ENCODE results near the gene UGT2B17.
"Not testable (repeated sequence)": the region's sequence is repeated elsewhere in the genome, so short reads cannot be mapped to it uniquely, and the experiment has no call there.

UGT2B17 gene

GRCh38 chr4:68576272-68577125 lies at the start of gene UGT2B17:
UGT2B17 (minus strand) TSS chr4:68576322; CDS start chr4:68568484, 7,838 bp downstream.
- peak; percentile 78 for ATAC-seq
- Mint-ChIP-seq H3K27ac (peak within 1 kb of the TSS; percentile 79), H3K36me3 (no peaks in the 10 kb centered on the region), H3K4me1 (peaks cover 29% of the 10 kb centered on the region), H3K27me3 (peaks cover 11% of the 10 kb centered on the region), H3K4me3 (peak within 1 kb of the TSS; percentile 71), H3K9me3 (peaks cover 5% of the 10 kb centered on the region)

DNA sequence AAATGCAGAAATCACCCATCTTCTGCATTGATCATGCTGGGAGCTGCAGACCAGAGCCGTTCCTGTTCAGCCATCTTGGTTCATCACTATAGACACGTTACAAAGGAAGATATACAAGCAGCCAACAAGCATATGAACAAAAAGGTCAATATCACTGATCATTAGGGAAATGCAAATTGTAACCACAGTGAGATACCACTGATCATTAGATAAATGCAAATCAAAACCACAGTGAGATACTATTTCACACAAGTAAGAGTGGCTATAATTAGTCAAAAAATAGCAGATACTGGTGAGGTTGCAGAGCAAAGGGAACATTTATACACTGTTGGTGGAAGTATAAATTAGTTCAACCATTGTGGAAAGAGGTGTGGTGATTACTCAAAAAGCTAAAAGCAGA lies 46.6 kb upstream of the UGT2B17 start:
- not testable (repeated sequence) for H3K27me3 Mint-ChIP-seq, H3K4me3 Mint-ChIP-seq, ATAC-seq, H3K9me3 Mint-ChIP-seq, H3K27ac Mint-ChIP-seq, H3K36me3 Mint-ChIP-seq, H3K4me1 Mint-ChIP-seq

GRCh38 chr4:68617003-68617698 lies 41.0 kb upstream of the UGT2B17 start:
- no peaks in the 10 kb centered on the region for H3K4me1 Mint-ChIP-seq
- H3K36me3 Mint-ChIP-seq: no peaks in the 10 kb centered on the region
- no peak overlapping the region for H3K4me3 Mint-ChIP-seq
- no peak overlapping the region for H3K27ac Mint-ChIP-seq
- no peaks in the 10 kb centered on the region for H3K27me3 Mint-ChIP-seq
- no peak for ATAC-seq
- H3K9me3 Mint-ChIP-seq: no peaks in the 10 kb centered on the region

- Mint-ChIP-seq H3K4me3 (no peak overlapping the region), H3K36me3 (no peaks in the 10 kb centered on the region), H3K27me3 (no peaks in the 10 kb centered on the region), H3K27ac (no peak overlapping the region), H3K4me1 (no peaks in the 10 kb centered on the region), H3K9me3 (no peaks in the 10 kb centered on the region)
- no peak for ATAC-seq
Observed at GRCh38 chr4:68615699-68616422, 39.7 kb upstream of the UGT2B17 start.

- no peak for ATAC-seq
- H3K4me3 Mint-ChIP-seq: no peak overlapping the region
- no peaks in the 10 kb centered on the region for H3K9me3 Mint-ChIP-seq
- no peak overlapping the region for H3K27ac Mint-ChIP-seq
- no peaks in the 10 kb centered on the region for H3K36me3 Mint-ChIP-seq
- H3K4me1 Mint-ChIP-seq: no peaks in the 10 kb centered on the region
- H3K27me3 Mint-ChIP-seq: no peaks in the 10 kb centered on the region
Observed at GRCh38 chr4:68613752-68614151, 37.6 kb upstream of the UGT2B17 start.

DNA sequence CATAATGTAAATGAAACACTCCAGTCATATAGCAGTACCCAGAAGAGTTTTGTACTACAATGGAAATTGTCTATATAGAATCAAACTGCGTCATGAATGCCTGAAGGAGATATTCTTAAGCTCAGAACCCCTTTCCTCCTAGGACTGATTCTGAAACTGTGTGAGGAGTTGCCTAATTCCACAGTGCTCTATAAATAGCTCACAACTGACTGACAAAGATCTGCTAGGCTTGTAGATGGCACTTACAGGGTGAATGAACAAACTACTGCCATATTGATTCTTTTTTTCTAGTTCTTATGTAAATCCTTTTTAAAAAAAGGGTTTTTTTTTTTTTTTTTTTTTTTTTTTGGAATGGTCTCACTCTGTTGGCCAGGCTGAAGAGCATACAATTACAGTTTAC lies 30.1 kb upstream of the UGT2B17 start:
- Mint-ChIP-seq H3K36me3 (no peaks in the 10 kb centered on the region), H3K9me3 (no peaks in the 10 kb centered on the region), H3K27me3 (no peaks in the 10 kb centered on the region), H3K4me3 (no peak overlapping the region), H3K4me1 (no peaks in the 10 kb centered on the region), H3K27ac (no peak overlapping the region)
- ATAC-seq: no peak

DNA sequence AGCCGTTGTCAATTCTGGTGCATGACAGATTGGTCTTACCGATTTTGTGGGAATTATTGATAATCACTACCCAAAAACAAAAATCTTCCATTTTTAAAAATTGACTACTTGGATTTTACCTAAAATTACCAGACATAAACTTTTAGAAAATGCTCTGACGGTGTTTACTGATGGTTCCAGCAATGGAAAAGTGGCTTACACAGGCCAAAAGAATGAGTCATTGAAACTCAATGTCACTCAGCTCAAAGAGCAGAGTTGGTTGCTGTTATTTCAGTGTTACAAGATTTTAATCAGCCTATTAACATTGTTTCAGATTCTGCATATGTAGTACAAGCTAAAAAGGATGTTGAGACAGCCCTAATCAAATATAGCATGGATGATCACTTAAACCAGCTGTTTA lies 23.0 kb upstream of the UGT2B17 start:
- ATAC-seq: no peak
- Mint-ChIP-seq H3K9me3 (no peaks in the 10 kb centered on the region), H3K4me3 (no peak overlapping the region), H3K4me1 (no peaks in the 10 kb centered on the region), H3K27me3 (no peaks in the 10 kb centered on the region), H3K36me3 (no peaks in the 10 kb centered on the region), H3K27ac (no peak overlapping the region)

- no peaks in the 10 kb centered on the region for H3K36me3 Mint-ChIP-seq
- ATAC-seq: no peak
- H3K4me3 Mint-ChIP-seq: no peak overlapping the region
- H3K4me1 Mint-ChIP-seq: no peaks in the 10 kb centered on the region
- H3K27me3 Mint-ChIP-seq: no peaks in the 10 kb centered on the region
- H3K27ac Mint-ChIP-seq: no peak overlapping the region
- H3K9me3 Mint-ChIP-seq: no peaks in the 10 kb centered on the region
Observed at GRCh38 chr4:68597482-68597881, 21.4 kb upstream of the UGT2B17 start.

GRCh38 chr4:68594678-68595077 lies 18.6 kb upstream of the UGT2B17 start:
- H3K9me3 Mint-ChIP-seq: no peaks in the 10 kb centered on the region
- H3K27ac Mint-ChIP-seq: no peak overlapping the region
- H3K4me3 Mint-ChIP-seq: no peak overlapping the region
- no peak for ATAC-seq
- H3K4me1 Mint-ChIP-seq: no peaks in the 10 kb centered on the region
- H3K36me3 Mint-ChIP-seq: no peaks in the 10 kb centered on the region
- no peaks in the 10 kb centered on the region for H3K27me3 Mint-ChIP-seq

DNA sequence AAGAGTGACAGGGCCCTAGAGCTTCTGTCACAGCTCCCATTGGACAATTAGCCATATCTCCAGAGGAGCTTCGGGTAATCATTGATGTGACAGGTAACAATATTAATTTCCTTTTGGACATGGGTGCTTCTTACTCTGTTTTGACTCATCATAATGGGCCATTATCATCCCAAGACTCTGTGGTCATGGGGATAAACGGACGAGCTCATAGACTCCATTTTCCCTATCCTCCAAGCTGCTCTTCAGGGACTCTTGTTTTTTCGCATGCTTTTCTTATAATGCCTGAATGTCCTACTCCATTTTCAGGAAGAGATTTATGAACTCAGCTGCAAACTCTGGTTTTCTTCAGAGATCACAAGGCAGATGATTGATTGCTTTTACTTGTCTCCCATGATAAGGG lies 17.0 kb upstream of the UGT2B17 start:
- Mint-ChIP-seq H3K4me1 (no peaks in the 10 kb centered on the region), H3K36me3 (no peaks in the 10 kb centered on the region), H3K9me3 (no peaks in the 10 kb centered on the region), H3K4me3 (no peak overlapping the region), H3K27me3 (no peaks in the 10 kb centered on the region), H3K27ac (no peak overlapping the region)
- ATAC-seq: no peak

GRCh38 chr4:68592673-68593072 lies 16.6 kb upstream of the UGT2B17 start:
- H3K36me3 Mint-ChIP-seq: no peaks in the 10 kb centered on the region
- no peak overlapping the region for H3K27ac Mint-ChIP-seq
- no peaks in the 10 kb centered on the region for H3K9me3 Mint-ChIP-seq
- no peaks in the 10 kb centered on the region for H3K27me3 Mint-ChIP-seq
- no peak overlapping the region for H3K4me3 Mint-ChIP-seq
- H3K4me1 Mint-ChIP-seq: no peaks in the 10 kb centered on the region
- ATAC-seq: no peak

GRCh38 chr4:68591204-68591603 lies 15.1 kb upstream of the UGT2B17 start:
- Mint-ChIP-seq H3K27ac (no peak overlapping the region), H3K4me3 (no peak overlapping the region), H3K4me1 (no peaks in the 10 kb centered on the region), H3K9me3 (no peaks in the 10 kb centered on the region), H3K36me3 (no peaks in the 10 kb centered on the region), H3K27me3 (no peaks in the 10 kb centered on the region)
- no peak for ATAC-seq

DNA sequence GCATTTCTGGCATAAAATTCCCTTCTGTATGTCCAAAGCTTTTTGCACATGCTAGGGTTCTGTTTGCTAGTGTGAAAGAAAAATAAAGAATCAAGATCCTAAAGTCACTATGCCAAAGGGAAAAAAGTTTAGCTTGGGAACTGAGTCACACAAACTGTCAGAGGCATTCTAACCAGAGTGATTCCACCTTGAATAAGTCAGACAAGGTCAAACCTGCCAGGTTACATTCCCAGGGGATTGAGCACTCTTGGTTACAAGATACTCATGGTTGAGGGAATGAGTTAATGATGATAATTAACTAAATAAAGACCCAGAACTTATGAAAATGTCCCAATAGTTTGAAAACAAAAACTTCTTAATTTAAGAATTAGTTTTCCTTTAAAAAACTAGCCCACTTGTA lies 13.7 kb upstream of the UGT2B17 start:
- no peak for ATAC-seq
- no peaks in the 10 kb centered on the region for H3K4me1 Mint-ChIP-seq

DNA sequence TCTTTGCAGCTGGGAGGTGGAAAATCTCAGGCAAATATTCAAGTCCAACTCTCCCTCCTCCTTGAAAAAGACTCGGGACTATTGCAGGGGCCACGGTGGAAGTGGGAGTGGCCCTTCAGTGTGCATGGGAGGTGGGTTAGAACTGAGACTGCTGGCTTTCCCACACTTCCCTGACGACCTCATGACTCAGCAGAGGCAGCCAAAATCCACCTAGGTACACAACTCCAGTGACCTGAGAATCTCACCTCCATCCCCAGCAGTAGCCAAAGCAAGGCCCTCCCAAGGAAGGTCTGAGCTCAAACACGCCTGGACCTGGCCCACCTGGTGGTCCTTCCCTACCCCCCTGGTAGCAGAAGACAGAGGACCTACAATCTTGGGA lies 6.2 kb upstream of the UGT2B17 start:
- Mint-ChIP-seq H3K36me3 (no peaks in the 10 kb centered on the region), H3K4me1 (peaks cover 8% of the 10 kb centered on the region)
- ATAC-seq: no peak

More for the DNA sequence above, 13.7 kb upstream of the UGT2B17 start:
- no peaks in the 10 kb centered on the region for H3K36me3 Mint-ChIP-seq
- no peaks in the 10 kb centered on the region for H3K9me3 Mint-ChIP-seq
- no peaks in the 10 kb centered on the region for H3K27me3 Mint-ChIP-seq
- no peak overlapping the region for H3K27ac Mint-ChIP-seq
- no peak overlapping the region for H3K4me3 Mint-ChIP-seq

More for the DNA sequence above, 6.2 kb upstream of the UGT2B17 start:
- Mint-ChIP-seq H3K27me3 (peaks cover 11% of the 10 kb centered on the region), H3K27ac (no peak overlapping the region), H3K9me3 (peaks cover 5% of the 10 kb centered on the region), H3K4me3 (no peak overlapping the region)

Data from stimulated activated memory B cell treated with anti-CD40 and anti-IgM and Interleukin-4, amounts not matched to agents 10 μg/mL and 1 μg/mL and 100 μg/mL, for 72 hours (primary cell).